Esophagus (tissue), 2 donors: ENCODE data around the gene DOCK8. TPM values are rescaled to one million over a fixed set of nuclear protein-coding genes. Genes with fewer than 3 reads are reported as not detected.
A peak's percentile ranks its signal among the peaks of the same experiment; 100 is the strongest.
"Not testable (repeated sequence)": the region's sequence is repeated elsewhere in the genome, so short reads cannot be mapped to it uniquely, and the experiment has no call there.

ENCODE experiments used
- H3K27ac ChIP-seq, 2 donors: one replicate each; pipeline ENCODE4 v1.5.1; 2013; ENCODE audit warnings: low read depth in 2 of 2, mild to moderate bottlenecking in 2 of 2, inconsistent platforms in 1 of 2, low read length in 1 of 2, moderate library complexity in 1 of 2
- H3K27me3 ChIP-seq, 2 donors: one replicate each; pipeline ENCODE4 v1.6.1; 2013; ENCODE audit warnings: low read length in 2 of 2, control low read depth in 1 of 2, mild to moderate bottlenecking in 1 of 2; ENCODE audit not compliant: insufficient read depth in 2 of 2, control insufficient read depth in 1 of 2
- H3K36me3 ChIP-seq, 2 donors: one replicate each; pipeline ENCODE4 v1.6.1; 2013; ENCODE audit warnings: low read length in 1 of 2; ENCODE audit not compliant: control insufficient read depth in 2 of 2, insufficient read depth in 2 of 2
- H3K4me1 ChIP-seq, 2 donors: one replicate each; pipeline ENCODE4 v1.6.1; 2013; ENCODE audit warnings: low read length in 1 of 2; ENCODE audit not compliant: control insufficient read depth in 2 of 2, insufficient read depth in 2 of 2
- H3K4me3 ChIP-seq, 2 donors: one replicate each; pipeline ENCODE4 v1.5.1; 2013; ENCODE audit warnings: low read length in 2 of 2, mild to moderate bottlenecking in 2 of 2, low read depth in 1 of 2, moderate library complexity in 1 of 2
- H3K9me3 ChIP-seq, 2 donors: one replicate each; pipeline ENCODE4 v1.6.1; 2013; ENCODE audit warnings: mild to moderate bottlenecking in 2 of 2, low read depth in 1 of 2, low read length in 1 of 2, moderate library complexity in 1 of 2; ENCODE audit not compliant: control insufficient read depth in 2 of 2, insufficient read depth in 1 of 2
- WGBS, 2 donors: extraction: QIAGEN DNeasy Blood & Tissue Kit; methylation state at CpG; one replicate each; pipeline ENCODE4 v1.1.7; 2013; 5-methylcytosine and 5-hydroxymethylcytosine counted together
- polyA plus RNA-seq, 2 donors: library from polyadenylated mRNA; stranded (reverse); fragments of 200-250 nt; gene quantifications; one replicate each; pipeline ENCODE4 v1.2.3, GENCODE V29; 2013
- donor health status: healthy with polysubstance abuse.
- donor health status: Bipolar disorder and iron deficiency.

Gene DOCK8
- polyA plus RNA-seq, 2 donors, result 3.6 to 5.1 TPM

GRCh38 chr9:212297-212696 is 2.4 kb upstream of the DOCK8 start:
- H3K4me1 ChIP-seq, result no peaks in the 10 kb centered on the region
- H3K27ac ChIP-seq, result no peak overlapping the region
- H3K36me3 ChIP-seq, result no peaks in the 10 kb centered on the region
- H3K4me3 ChIP-seq, result no peak overlapping the region
- no peaks in the 10 kb centered on the region for H3K9me3 ChIP-seq
- no peaks in the 10 kb centered on the region for H3K27me3 ChIP-seq
- WGBS, 2 donors, result 70 to 80% methylated on average over 3 of the region's 3 CpGs

GRCh38 chr9:213901-214300 is 764 bp upstream of the DOCK8 start:
- H3K4me1 ChIP-seq, H3K27me3 ChIP-seq, H3K9me3 ChIP-seq, H3K36me3 ChIP-seq, H3K27ac ChIP-seq: not testable (repeated sequence)
- H3K4me3 ChIP-seq, result peak overlapping the region in 1 of 2 donors; percentile 63
- WGBS, 2 donors, result 86 to 87% methylated on average over 24 of the region's 24 CpGs

- no peaks in the 10 kb centered on the region for H3K27me3 ChIP-seq
- H3K4me1 ChIP-seq, result no peaks in the 10 kb centered on the region
- WGBS, 2 donors, result 2% methylated on average over 14 of the region's 14 CpGs
- H3K36me3 ChIP-seq, result no peaks in the 10 kb centered on the region
- H3K4me3 ChIP-seq, result peak overlapping the region; percentile 63 to 76
- H3K27ac ChIP-seq, result peak overlapping the region; percentile 74 to 86
- H3K9me3 ChIP-seq, result no peaks in the 10 kb centered on the region
Observed at GRCh38 chr9:214351-214647, 366 bp upstream of the DOCK8 start.

GRCh38 chr9:215631-216155 is 1.0 kb downstream of the DOCK8 start:
- no peaks in the 10 kb centered on the region for H3K9me3 ChIP-seq
- H3K36me3 ChIP-seq, result no peaks in the 10 kb centered on the region
- H3K27ac ChIP-seq, result peak overlapping the region in 1 of 2 donors; percentile 74
- peak overlapping the region; percentile 63 to 76 for H3K4me3 ChIP-seq
- WGBS, 2 donors, result 45 to 48% methylated on average over 6 of the region's 6 CpGs
- no peaks in the 10 kb centered on the region for H3K4me1 ChIP-seq
- no peaks in the 10 kb centered on the region for H3K27me3 ChIP-seq

GRCh38 chr9:216866-217265 is 2.2 kb downstream of the DOCK8 start:
- no peaks in the 10 kb centered on the region for H3K9me3 ChIP-seq
- 48 to 55% methylated on average over 1 of the region's 1 CpG for WGBS, 2 donors
- no peaks in the 10 kb centered on the region for H3K27me3 ChIP-seq
- H3K36me3 ChIP-seq, result no peaks in the 10 kb centered on the region
- peak overlapping the region in 1 of 2 donors; percentile 54 for H3K27ac ChIP-seq
- H3K4me3 ChIP-seq, result peak overlapping the region in 1 of 2 donors; percentile 36
- H3K4me1 ChIP-seq, result no peaks in the 10 kb centered on the region

GRCh38 chr9:217950-218349 is 3.3 kb downstream of the DOCK8 start:
- H3K9me3 ChIP-seq, result no peaks in the 10 kb centered on the region
- no peaks in the 10 kb centered on the region for H3K27me3 ChIP-seq
- WGBS, 2 donors, result 61 to 63% methylated on average over 2 of the region's 2 CpGs
- H3K4me1 ChIP-seq, result no peaks in the 10 kb centered on the region
- H3K4me3 ChIP-seq, result no peak overlapping the region
- H3K27ac ChIP-seq, result no peak overlapping the region
- H3K36me3 ChIP-seq, result no peaks in the 10 kb centered on the region

GRCh38 chr9:219036-219435 is 4.4 kb downstream of the DOCK8 start:
- WGBS, 2 donors, result 89 to 94% methylated on average over 7 of the region's 7 CpGs

GRCh38 chr9:219670-220365 is 5.2 kb downstream of the DOCK8 start:
- Histone ChIP-seq H3K27ac (no peak overlapping the region), H3K4me1 (peaks cover 0 to 2% of the 10 kb centered on the region in 2 donors), H3K36me3 (no peaks in the 10 kb centered on the region), H3K9me3 (no peaks in the 10 kb centered on the region), H3K27me3 (no peaks in the 10 kb centered on the region), H3K4me3 (no peak overlapping the region)
- WGBS, 2 donors, result 75 to 81% methylated on average over 7 of the region's 7 CpGs

More at GRCh38 chr9:219036-219435, 4.4 kb downstream of the DOCK8 start:
- H3K4me3 ChIP-seq, H3K4me1 ChIP-seq, H3K36me3 ChIP-seq, H3K27me3 ChIP-seq, H3K9me3 ChIP-seq, H3K27ac ChIP-seq: not testable (repeated sequence)

- Histone ChIP-seq H3K4me1 (peaks cover 0 to 2% of the 10 kb centered on the region in 2 donors), H3K27ac (no peak overlapping the region), H3K36me3 (no peaks in the 10 kb centered on the region), H3K4me3 (no peak overlapping the region), H3K9me3 (no peaks in the 10 kb centered on the region), H3K27me3 (no peaks in the 10 kb centered on the region)
- WGBS, 2 donors, result 68 to 70% methylated on average over 6 of the region's 6 CpGs
Observed at GRCh38 chr9:221989-222776, 7.5 kb downstream of the DOCK8 start.
